Gastroesophageal sphincter (tissue), 3 donors: ENCODE measurements around the gene SPON1.

ENCODE experiments used
- POLR2A ChIP-seq, 2 donors: fragments of 450-650 bp; IDR thresholded peaks; one replicate each; pipeline ENCODE4 v1.6.1; 2017; ENCODE audit warnings: antibody characterized with exemption in 2 of 2, mild to moderate bottlenecking in 2 of 2, moderate library complexity in 1 of 2
- TF ChIP-seq, protein P1 (sequence below), 4 experiments: fragments of 200-600 bp in 2 of 4; fragments of 450-650 bp in 2 of 4; sonication (generic) in 1 of 4; IDR thresholded peaks; one replicate each; pipeline ENCODE4 v1.5.1; 2017 to 2019; ENCODE audit warnings: antibody characterized with exemption in 4 of 4, mild to moderate bottlenecking in 2 of 4, moderate library complexity in 2 of 4

DNA sequence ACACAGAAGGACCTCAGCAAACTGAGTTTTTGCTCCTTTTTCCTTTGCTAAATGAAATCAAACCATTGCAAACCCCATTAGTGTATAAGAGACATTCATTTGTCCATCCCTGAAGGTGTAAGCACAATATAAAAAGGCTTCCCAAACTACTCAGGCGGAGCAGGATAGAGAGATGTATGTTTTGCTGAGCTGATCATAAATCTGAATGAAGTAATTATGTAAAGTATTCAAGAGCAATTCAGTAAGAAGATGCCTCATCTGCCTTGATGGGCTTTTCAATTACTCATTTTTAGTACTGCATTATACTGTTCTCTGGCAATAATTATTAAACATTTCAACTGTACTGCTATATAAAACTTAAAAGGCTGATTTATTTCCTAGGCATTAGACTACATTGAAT is 65.0 kb downstream of the SPON1 start:
- TF ChIP-seq, protein P1, sequence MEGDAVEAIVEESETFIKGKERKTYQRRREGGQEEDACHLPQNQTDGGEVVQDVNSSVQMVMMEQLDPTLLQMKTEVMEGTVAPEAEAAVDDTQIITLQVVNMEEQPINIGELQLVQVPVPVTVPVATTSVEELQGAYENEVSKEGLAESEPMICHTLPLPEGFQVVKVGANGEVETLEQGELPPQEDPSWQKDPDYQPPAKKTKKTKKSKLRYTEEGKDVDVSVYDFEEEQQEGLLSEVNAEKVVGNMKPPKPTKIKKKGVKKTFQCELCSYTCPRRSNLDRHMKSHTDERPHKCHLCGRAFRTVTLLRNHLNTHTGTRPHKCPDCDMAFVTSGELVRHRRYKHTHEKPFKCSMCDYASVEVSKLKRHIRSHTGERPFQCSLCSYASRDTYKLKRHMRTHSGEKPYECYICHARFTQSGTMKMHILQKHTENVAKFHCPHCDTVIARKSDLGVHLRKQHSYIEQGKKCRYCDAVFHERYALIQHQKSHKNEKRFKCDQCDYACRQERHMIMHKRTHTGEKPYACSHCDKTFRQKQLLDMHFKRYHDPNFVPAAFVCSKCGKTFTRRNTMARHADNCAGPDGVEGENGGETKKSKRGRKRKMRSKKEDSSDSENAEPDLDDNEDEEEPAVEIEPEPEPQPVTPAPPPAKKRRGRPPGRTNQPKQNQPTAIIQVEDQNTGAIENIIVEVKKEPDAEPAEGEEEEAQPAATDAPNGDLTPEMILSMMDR (IDR thresholded peaks at IDR 0.05), result no peak
- no peak for TF ChIP-seq POLR2A (IDR thresholded peaks at IDR 0.05)
